HCT116 (cell line): ENCODE data around the gene MAF. TPM values are rescaled to one million over a fixed set of nuclear protein-coding genes. Genes with fewer than 3 reads are reported as not detected.

ENCODE experiments used
- ATAC-seq: fragments of 200-7000 bp; cut with Tn5 transposase; 2 replicates; pipeline ENCODE4 v1.9.1; 2020; ENCODE audit warnings: mild to moderate bottlenecking, moderate library complexity
- BruUV-seq: library from RNA; stranded (reverse); fragments of 400-500 nt; replicated peaks from 2 replicates; lab custom pipeline; 2021; lab: Mats Ljungman, UMichigan
- CTCF ChIA-PET: fragments of 300-600 bp; sonication (Branson Sonifier 250); formaldehyde crosslinking; loops from one replicate; lab custom pipeline; 2021; ENCODE audit warnings: antibody characterized with exemption; lab: Charles Lee
- POLR2A ChIA-PET: fragments of 300-600, 350-600 bp; sonication (Branson Sonifier 250); formaldehyde crosslinking; loops from one replicate; lab custom pipeline; 2021; ENCODE audit warnings: antibody characterized with exemption; lab: Charles Lee
- RAD21 ChIA-PET, 2 experiments: fragments of 300-600 bp; sonication (Branson Sonifier 250); formaldehyde crosslinking; loops; one replicate each; lab custom pipeline; 2023; ENCODE audit warnings: low total read pairs in 2 of 2; ENCODE audit not compliant: uncharacterized antibody in 2 of 2, unreplicated experiment in 2 of 2, low non-redundant PET in 1 of 2; lab: Charles Lee
- DNase-seq: peaks from one replicate; pipeline ENCODE4 v3.0.0-alpha.2; 2010; ENCODE audit warnings: low read depth, low spot score
- H2AFZ ChIP-seq: fragments of 200-600 bp; shearing (Covaris generic), sonication (generic); 2 replicates; pipeline ENCODE4 v1.6.1; 2017; ENCODE audit warnings: low read depth, mixed run types, mixed read lengths, antibody characterized with exemption, low read length; ENCODE audit not compliant: poor library complexity, severe bottlenecking
- H3K27ac ChIP-seq: 2 replicates; pipeline ENCODE4 v1.5.1; 2012; ENCODE audit warnings: low read depth, low read length
- H3K27me3 ChIP-seq: fragments of 200-600 bp; sonication (generic); 2 replicates; pipeline ENCODE4 v1.6.1; 2016; ENCODE audit warnings: mixed run types, low read length, mixed read lengths; ENCODE audit not compliant: insufficient read depth
- H3K36me3 ChIP-seq, 2 experiments: fragments of 200-500 bp in 1 of 2; fragments of 200-600 bp in 1 of 2; sonication (Bioruptor generic) in 1 of 2; sonication (generic) in 1 of 2; 2 replicates each; pipeline versions ENCODE4 v1.5.1 to v1.6.1; 2014 to 2016; ENCODE audit warnings: low read length in 2 of 2, inconsistent platforms in 1 of 2, mixed read lengths in 1 of 2, mixed run types in 1 of 2; ENCODE audit not compliant: insufficient read depth in 2 of 2, control insufficient read depth in 1 of 2
- H3K4me1 ChIP-seq, 2 experiments: fragments of 200-600 bp in 1 of 2; sonication (generic) in 1 of 2; 2 replicates each; pipeline versions ENCODE4 v1.5.1 to v1.6.1; 2012 to 2017; ENCODE audit warnings: low read length in 2 of 2, inconsistent platforms in 1 of 2, mild to moderate bottlenecking in 1 of 2, mixed read lengths in 1 of 2, mixed run types in 1 of 2, moderate library complexity in 1 of 2; ENCODE audit not compliant: insufficient read depth in 2 of 2, control insufficient read depth in 1 of 2
- H3K4me2 ChIP-seq: fragments of 200-600 bp; sonication (generic); 2 replicates; pipeline ENCODE4 v1.6.1; 2017; ENCODE audit warnings: mixed run types, low read length, mixed read lengths
- H3K4me3 ChIP-seq, 2 experiments: fragments of 200-600 bp in 1 of 2; sonication (generic) in 1 of 2; replicated peaks in 1 of 2; 2 replicates each; pipeline ENCODE4 v1.5.1; 2011 to 2016; ENCODE audit warnings: low read length in 2 of 2, control low read depth in 1 of 2, low read depth in 1 of 2, mild to moderate bottlenecking in 1 of 2, mixed read lengths in 1 of 2, mixed run types in 1 of 2
- H3K79me2 ChIP-seq: fragments of 200-600 bp; sonication (generic); 2 replicates; pipeline ENCODE4 v1.6.1; 2017; ENCODE audit warnings: mild to moderate bottlenecking, mixed run types, low read length, moderate library complexity, mixed read lengths; ENCODE audit not compliant: insufficient read depth
- H3K9ac ChIP-seq: fragments of 200-600 bp; sonication (generic); 2 replicates; pipeline ENCODE4 v1.6.1; 2016; ENCODE audit warnings: low read length, mixed read lengths
- H3K9me2 ChIP-seq: fragments of 200-600 bp; sonication (generic), shearing (Covaris generic); 2 replicates; pipeline ENCODE4 v1.6.1; 2017; ENCODE audit warnings: mixed run types, mild to moderate bottlenecking, moderate library complexity; ENCODE audit not compliant: insufficient read depth
- H3K9me3 ChIP-seq, 2 experiments: fragments of 200-500 bp in 1 of 2; fragments of 200-600 bp in 1 of 2; sonication (Bioruptor generic) in 1 of 2; sonication (generic) in 1 of 2; 2 replicates each; pipeline ENCODE4 v1.6.1; 2014 to 2017; ENCODE audit warnings: low read length in 2 of 2, mixed read lengths in 2 of 2, inconsistent platforms in 1 of 2, low read depth in 1 of 2, mild to moderate bottlenecking in 1 of 2, mixed run types in 1 of 2, moderate library complexity in 1 of 2; ENCODE audit not compliant: control insufficient read depth in 1 of 2, insufficient read depth in 1 of 2
- H4K20me1 ChIP-seq: fragments of 200-600 bp; sonication (generic), shearing (Covaris generic); 2 replicates; pipeline ENCODE4 v1.6.1; 2017; ENCODE audit warnings: mixed run types, mild to moderate bottlenecking, moderate library complexity; ENCODE audit not compliant: insufficient read depth
- CBX3 ChIP-seq: IDR thresholded peaks from 2 replicates; pipeline ENCODE4 v1.6.1; 2012; ENCODE audit warnings: low read depth
- CEBPB ChIP-seq: IDR thresholded peaks from 2 replicates; pipeline ENCODE4 v1.6.1; 2012; ENCODE audit warnings: low read depth
- EGR1 ChIP-seq: IDR thresholded peaks from 2 replicates; pipeline ENCODE4 v1.6.1; 2012; ENCODE audit warnings: low read depth
- ELF1 ChIP-seq: IDR thresholded peaks from 2 replicates; pipeline ENCODE4 v1.6.1; 2012; ENCODE audit warnings: low read depth, borderline replicate concordance
- EZH2 ChIP-seq: fragments of 200-600 bp; sonication (generic); IDR thresholded peaks from 2 replicates; pipeline ENCODE4 v1.6.1; 2017; ENCODE audit warnings: antibody characterized with exemption, mixed run types
- JUND ChIP-seq: IDR thresholded peaks from 2 replicates; pipeline ENCODE4 v1.6.1; 2012
- POLR2A ChIP-seq: IDR thresholded peaks from 2 replicates; pipeline ENCODE4 v1.7.0; 2011; ENCODE audit warnings: borderline replicate concordance; ENCODE audit not compliant: insufficient read depth, insufficient read length; ENCODE audit errors: extremely low read depth
- RAD21 ChIP-seq: IDR thresholded peaks from 2 replicates; pipeline ENCODE4 v1.6.1; 2012; ENCODE audit warnings: low read depth, mild to moderate bottlenecking
- SIN3A ChIP-seq: IDR thresholded peaks from 2 replicates; pipeline ENCODE4 v1.6.1; 2012; ENCODE audit warnings: low read depth
- SP1 ChIP-seq: IDR thresholded peaks from 2 replicates; pipeline ENCODE4 v1.6.1; 2012; ENCODE audit warnings: low read depth
- TCF7L2 ChIP-seq: IDR thresholded peaks from 2 replicates; pipeline ENCODE4 v1.7.0; 2011; ENCODE audit warnings: borderline replicate concordance, inconsistent platforms; ENCODE audit not compliant: insufficient read depth, insufficient read length; ENCODE audit errors: extremely low read depth
- YY1 ChIP-seq: IDR thresholded peaks from 2 replicates; pipeline ENCODE4 v1.6.1; 2011; ENCODE audit warnings: low read length, low read depth, moderate library complexity, mild to moderate bottlenecking; ENCODE audit not compliant: insufficient replicate concordance; ENCODE audit errors: extremely low read depth
- ZFX ChIP-seq: fragments of 450-650 bp; IDR thresholded peaks from 2 replicates; pipeline ENCODE4 v1.6.1; 2017
- ZNF274 ChIP-seq: fragments of 200-500 bp; sonication (Bioruptor generic); IDR thresholded peaks from 2 replicates; pipeline ENCODE4 v1.6.1; 2014; ENCODE audit warnings: mild to moderate bottlenecking, low read depth, low read length, inconsistent platforms
- intact Hi-C: fragments of 100-400 bp; cut with micrococcal nuclease; formaldehyde crosslinking; loops from 2 replicates; pipeline ENCODE4 v1.10.0; 2022
- total RNA-seq: library from RNA; stranded (reverse); gene quantifications from one replicate; pipeline ENCODE4 v1.2.1, GENCODE V29; 2021; ENCODE audit not compliant: unreplicated experiment
- TF ChIP-seq, protein P1 (sequence below): IDR thresholded peaks from 2 replicates; pipeline ENCODE4 v1.6.1; 2012
- TF ChIP-seq, protein P2 (sequence below): IDR thresholded peaks from 2 replicates; pipeline ENCODE4 v1.6.1; 2012
- TF ChIP-seq, protein P3 (sequence below): IDR thresholded peaks from 2 replicates; pipeline ENCODE4 v1.6.1; 2011; ENCODE audit warnings: mild to moderate bottlenecking, low read length, moderate library complexity; ENCODE audit not compliant: insufficient replicate concordance; ENCODE audit errors: extremely low read depth
- TF ChIP-seq, protein P4 (sequence below), 3 experiments: fragments of 200-600 bp in 1 of 3; sonication (generic) in 1 of 3; IDR thresholded peaks in 2 of 3; conservative IDR thresholded peaks in 1 of 3; 2 replicates each; pipeline ENCODE4 v1.5.1; 2012 to 2017; ENCODE audit warnings: low read depth in 2 of 3, low read length in 2 of 3, antibody characterized with exemption in 1 of 3, borderline replicate concordance in 1 of 3, control low read depth in 1 of 3, mild to moderate bottlenecking in 1 of 3, mixed read lengths in 1 of 3, mixed run types in 1 of 3, moderate library complexity in 1 of 3; ENCODE audit not compliant: insufficient read depth in 1 of 3

Gene MAF
- total RNA-seq, 1 experiment from 2014 or later: 0.27 TPM

DNA sequence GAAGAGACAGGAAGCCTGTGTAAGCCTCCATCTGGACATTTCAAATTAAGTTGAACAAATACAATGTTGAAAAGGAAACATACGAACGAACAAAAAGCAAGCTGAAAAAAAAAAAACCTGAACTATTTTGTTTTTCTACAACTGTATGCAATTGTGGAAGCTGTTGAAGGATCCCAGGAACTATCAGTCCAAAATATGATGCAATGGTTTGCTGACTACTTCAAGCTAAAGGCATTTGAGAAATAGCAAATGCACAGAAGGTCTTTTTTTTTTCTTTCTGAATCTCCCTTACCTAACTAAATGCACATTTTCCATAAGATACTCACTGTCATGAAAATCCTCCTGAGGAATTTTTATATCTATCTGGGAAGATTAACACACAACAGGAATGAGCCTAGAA, 40.2 kb downstream of the MAF start:
- Histone ChIP-seq H3K9me2 (no peaks in the 10 kb centered on the region), H3K4me1 (no peaks in the 10 kb centered on the region), H3K9me3 (peaks cover 28 to 33% of the 10 kb centered on the region in 2 experiments; a peak in 3 of 4 replicates), H3K9ac (no peak overlapping the region), H2AFZ (no peak overlapping the region), H3K4me3 (no peak overlapping the region), H4K20me1 (no peaks in the 10 kb centered on the region), H3K36me3 (no peaks in the 10 kb centered on the region), H3K27me3 (no peaks in the 10 kb centered on the region), H3K79me2 (no peaks in the 10 kb centered on the region), H3K27ac (no peak overlapping the region), H3K4me2 (no peak overlapping the region)
- POLR2A ChIA-PET: no interaction called here
- CTCF ChIA-PET: no interaction called here
- no peak for ATAC-seq
- intact Hi-C loops: no loop called here
- RAD21 ChIA-PET: no interaction called here
- DNase-seq: no peak
- TF ChIP-seq, protein P1, sequence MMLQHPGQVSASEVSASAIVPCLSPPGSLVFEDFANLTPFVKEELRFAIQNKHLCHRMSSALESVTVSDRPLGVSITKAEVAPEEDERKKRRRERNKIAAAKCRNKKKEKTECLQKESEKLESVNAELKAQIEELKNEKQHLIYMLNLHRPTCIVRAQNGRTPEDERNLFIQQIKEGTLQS: no peak
- TF ChIP-seq, protein P2, sequence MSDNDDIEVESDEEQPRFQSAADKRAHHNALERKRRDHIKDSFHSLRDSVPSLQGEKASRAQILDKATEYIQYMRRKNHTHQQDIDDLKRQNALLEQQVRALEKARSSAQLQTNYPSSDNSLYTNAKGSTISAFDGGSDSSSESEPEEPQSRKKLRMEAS: no peak
- no peak for TF ChIP-seq SIN3A
- no peak for TF ChIP-seq YY1
- no peak for TF ChIP-seq ELF1
- TF ChIP-seq EGR1: no peak
- no peak for TF ChIP-seq CEBPB
- TF ChIP-seq EZH2: no peak
- BruUV-seq: no TSS peak

DNA sequence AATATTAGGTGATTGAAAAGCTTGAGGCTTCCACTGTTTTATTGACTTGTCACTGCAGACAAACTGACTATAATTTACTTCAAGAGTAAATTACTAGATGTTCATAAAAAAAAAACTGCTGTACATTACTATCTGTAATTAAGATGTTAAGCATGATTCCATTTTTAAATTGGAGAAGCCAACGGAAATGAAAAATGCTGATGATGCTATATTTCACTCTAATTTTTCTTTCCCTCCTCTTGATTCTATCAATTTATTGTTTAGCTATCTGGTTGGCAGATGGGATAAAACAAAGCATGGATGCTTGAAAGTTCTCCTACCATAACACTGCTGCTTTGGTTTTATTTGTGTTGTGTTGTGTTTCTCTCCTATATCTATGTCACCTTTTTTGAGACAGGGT, 41.0 kb downstream of the MAF start:
- no TSS peak for BruUV-seq
- Histone ChIP-seq H2AFZ (no peak overlapping the region), H3K4me2 (no peak overlapping the region), H4K20me1 (no peaks in the 10 kb centered on the region), H3K36me3 (no peaks in the 10 kb centered on the region), H3K79me2 (no peaks in the 10 kb centered on the region), H3K4me3 (no peak overlapping the region), H3K27ac (no peak overlapping the region), H3K27me3 (no peaks in the 10 kb centered on the region), H3K9me2 (no peaks in the 10 kb centered on the region), H3K9ac (no peak overlapping the region), H3K9me3 (peaks cover 22 to 39% of the 10 kb centered on the region in 2 experiments; a peak in 3 of 4 replicates), H3K4me1 (no peaks in the 10 kb centered on the region)
- TF ChIP-seq CBX3 (no peak), RAD21 (no peak), ELF1 (no peak), JUND (no peak), SP1 (no peak), YY1 (no peak), ZFX (no peak), POLR2A (no peak), ZNF274 (no peak), TCF7L2 (no peak), SIN3A (no peak)
- TF ChIP-seq, protein P3, sequence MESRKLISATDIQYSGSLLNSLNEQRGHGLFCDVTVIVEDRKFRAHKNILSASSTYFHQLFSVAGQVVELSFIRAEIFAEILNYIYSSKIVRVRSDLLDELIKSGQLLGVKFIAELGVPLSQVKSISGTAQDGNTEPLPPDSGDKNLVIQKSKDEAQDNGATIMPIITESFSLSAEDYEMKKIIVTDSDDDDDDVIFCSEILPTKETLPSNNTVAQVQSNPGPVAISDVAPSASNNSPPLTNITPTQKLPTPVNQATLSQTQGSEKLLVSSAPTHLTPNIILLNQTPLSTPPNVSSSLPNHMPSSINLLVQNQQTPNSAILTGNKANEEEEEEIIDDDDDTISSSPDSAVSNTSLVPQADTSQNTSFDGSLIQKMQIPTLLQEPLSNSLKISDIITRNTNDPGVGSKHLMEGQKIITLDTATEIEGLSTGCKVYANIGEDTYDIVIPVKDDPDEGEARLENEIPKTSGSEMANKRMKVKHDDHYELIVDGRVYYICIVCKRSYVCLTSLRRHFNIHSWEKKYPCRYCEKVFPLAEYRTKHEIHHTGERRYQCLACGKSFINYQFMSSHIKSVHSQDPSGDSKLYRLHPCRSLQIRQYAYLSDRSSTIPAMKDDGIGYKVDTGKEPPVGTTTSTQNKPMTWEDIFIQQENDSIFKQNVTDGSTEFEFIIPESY: no peak
- TF ChIP-seq, protein P4, sequence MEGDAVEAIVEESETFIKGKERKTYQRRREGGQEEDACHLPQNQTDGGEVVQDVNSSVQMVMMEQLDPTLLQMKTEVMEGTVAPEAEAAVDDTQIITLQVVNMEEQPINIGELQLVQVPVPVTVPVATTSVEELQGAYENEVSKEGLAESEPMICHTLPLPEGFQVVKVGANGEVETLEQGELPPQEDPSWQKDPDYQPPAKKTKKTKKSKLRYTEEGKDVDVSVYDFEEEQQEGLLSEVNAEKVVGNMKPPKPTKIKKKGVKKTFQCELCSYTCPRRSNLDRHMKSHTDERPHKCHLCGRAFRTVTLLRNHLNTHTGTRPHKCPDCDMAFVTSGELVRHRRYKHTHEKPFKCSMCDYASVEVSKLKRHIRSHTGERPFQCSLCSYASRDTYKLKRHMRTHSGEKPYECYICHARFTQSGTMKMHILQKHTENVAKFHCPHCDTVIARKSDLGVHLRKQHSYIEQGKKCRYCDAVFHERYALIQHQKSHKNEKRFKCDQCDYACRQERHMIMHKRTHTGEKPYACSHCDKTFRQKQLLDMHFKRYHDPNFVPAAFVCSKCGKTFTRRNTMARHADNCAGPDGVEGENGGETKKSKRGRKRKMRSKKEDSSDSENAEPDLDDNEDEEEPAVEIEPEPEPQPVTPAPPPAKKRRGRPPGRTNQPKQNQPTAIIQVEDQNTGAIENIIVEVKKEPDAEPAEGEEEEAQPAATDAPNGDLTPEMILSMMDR (IDR thresholded peaks at IDR 0.05 in 2 of 3, conservative IDR thresholded peaks at IDR 0.05 in 1 of 3; ENCODE audit: borderline replicate concordance in 1 of 3, insufficient read depth in 1 of 3, low read depth in 2 of 3, low read length in 2 of 3): no peak
- TF ChIP-seq, protein P2: no peak
- ChIA-PET POLR2A (no interaction called here), RAD21 (no interaction called here), CTCF (no interaction called here)
- no peak for DNase-seq
- intact Hi-C loops: no loop called here
- ATAC-seq: no peak
